PC-3 (cell line): ENCODE data around the gene ALOX12B. TPM values are rescaled to one million over a fixed set of nuclear protein-coding genes. Genes with fewer than 3 reads are reported as not detected.

ENCODE experiments used
- ATAC-seq: fragments of 200-7000 bp; cut with Tn5 transposase; 2 replicates; pipeline ENCODE4 v1.9.1; 2020; ENCODE audit warnings: mild to moderate bottlenecking, moderate library complexity
- BruUV-seq: library from RNA; stranded (reverse); fragments of 400-500 nt; replicated peaks from 2 replicates; lab custom pipeline; 2021; lab: Mats Ljungman, UMichigan
- CTCF ChIA-PET: fragments of 300-600 bp; sonication (Branson Sonifier 250); formaldehyde crosslinking; loops from one replicate; lab custom pipeline; 2022; ENCODE audit warnings: antibody characterized with exemption; lab: Charles Lee
- POLR2A ChIA-PET: fragments of 300-600 bp; sonication (Branson Sonifier 250); formaldehyde crosslinking; loops from one replicate; lab custom pipeline; 2022; ENCODE audit warnings: antibody characterized with exemption; ENCODE audit not compliant: unreplicated experiment; lab: Charles Lee
- DNase-seq: peaks from one replicate; pipeline ENCODE4 v3.0.0-alpha.2; 2015
- H2AFZ ChIP-seq: fragments of 300-600 bp; sonication (generic); 2 replicates; pipeline ENCODE4 v1.6.0; 2016; ENCODE audit warnings: antibody characterized with exemption, low read length
- H3F3A ChIP-seq: fragments of 300-600 bp; sonication (generic); one replicate; pipeline ENCODE4 v1.6.0; 2017; ENCODE audit warnings: antibody characterized with exemption, low read length, control low read depth, mild to moderate bottlenecking; ENCODE audit not compliant: unreplicated experiment
- H3K27ac ChIP-seq: fragments of 300-600 bp; sonication (generic); 2 replicates; pipeline ENCODE4 v1.5.1; 2016; ENCODE audit warnings: mild to moderate bottlenecking, low read length
- H3K27me3 ChIP-seq: fragments of 300-600 bp; sonication (generic); 2 replicates; pipeline ENCODE4 v1.6.1; 2016; ENCODE audit warnings: low read length, mixed read lengths
- H3K36me3 ChIP-seq: fragments of 300-600 bp; sonication (generic); 2 replicates; pipeline ENCODE4 v1.6.1; 2016; ENCODE audit warnings: low read depth, mixed run types, low read length, mixed read lengths
- H3K4me1 ChIP-seq: fragments of 300-600 bp; sonication (generic); 2 replicates; pipeline ENCODE4 v1.5.1; 2016; ENCODE audit warnings: low read length; ENCODE audit not compliant: insufficient read depth
- H3K4me2 ChIP-seq: fragments of 300-600 bp; sonication (generic); 2 replicates; pipeline ENCODE4 v1.6.0; 2016; ENCODE audit warnings: low read length
- H3K4me3 ChIP-seq: fragments of 300-600 bp; sonication (generic); 2 replicates; pipeline ENCODE4 v1.5.1; 2016; ENCODE audit warnings: mild to moderate bottlenecking, low read length, mixed read lengths
- H3K79me2 ChIP-seq: fragments of 300-600 bp; sonication (generic); 2 replicates; pipeline ENCODE4 v1.6.1; 2017; ENCODE audit warnings: low read length, mixed read lengths
- H3K9ac ChIP-seq: fragments of 300-600 bp; sonication (generic); 2 replicates; pipeline ENCODE4 v1.6.0; 2016; ENCODE audit warnings: mild to moderate bottlenecking, low read length
- H3K9me2 ChIP-seq: fragments of 300-600 bp; sonication (generic); replicated peaks from 2 replicates; pipeline ENCODE4 v1.6.1; 2016; ENCODE audit warnings: mixed run types, low read length, mixed read lengths
- H3K9me3 ChIP-seq: fragments of 300-600 bp; sonication (generic); 2 replicates; pipeline ENCODE4 v1.6.1; 2016; ENCODE audit warnings: low read length, mixed read lengths
- H4K20me1 ChIP-seq: fragments of 300-600 bp; sonication (generic); 2 replicates; pipeline ENCODE4 v1.6.1; 2016; ENCODE audit warnings: low read length, mixed read lengths
- CTCF ChIP-seq: fragments of 300-600 bp; sonication (generic); conservative IDR thresholded peaks from 2 replicates; pipeline ENCODE4 v1.5.1; 2017; ENCODE audit warnings: antibody characterized with exemption, low read depth, mild to moderate bottlenecking, low read length
- EZH2 ChIP-seq: fragments of 300-600 bp; sonication (generic); IDR thresholded peaks from one replicate; pipeline ENCODE4 v1.6.1; 2017; ENCODE audit warnings: antibody characterized with exemption, mild to moderate bottlenecking, low read length; ENCODE audit not compliant: unreplicated experiment
- EZH2phosphoT487 ChIP-seq: fragments of 300-600 bp; sonication (generic); IDR thresholded peaks from 2 replicates; pipeline ENCODE4 v1.6.1; 2018; ENCODE audit warnings: mild to moderate bottlenecking, antibody characterized with exemption, low read length, borderline replicate concordance
- intact Hi-C: fragments of 100-400 bp; cut with micrococcal nuclease; formaldehyde crosslinking; loops from 2 replicates; pipeline ENCODE4 v1.9.0; 2023
- total RNA-seq: library from RNA; depleted of rRNA; stranded (reverse); fragments of >200 nt; gene quantifications from 2 replicates; pipeline ENCODE4 v1.2.3, GENCODE V29; 2014

Gene ALOX12B
- total RNA-seq, 1 experiment from 2014 or later: 0.55 TPM

DNA sequence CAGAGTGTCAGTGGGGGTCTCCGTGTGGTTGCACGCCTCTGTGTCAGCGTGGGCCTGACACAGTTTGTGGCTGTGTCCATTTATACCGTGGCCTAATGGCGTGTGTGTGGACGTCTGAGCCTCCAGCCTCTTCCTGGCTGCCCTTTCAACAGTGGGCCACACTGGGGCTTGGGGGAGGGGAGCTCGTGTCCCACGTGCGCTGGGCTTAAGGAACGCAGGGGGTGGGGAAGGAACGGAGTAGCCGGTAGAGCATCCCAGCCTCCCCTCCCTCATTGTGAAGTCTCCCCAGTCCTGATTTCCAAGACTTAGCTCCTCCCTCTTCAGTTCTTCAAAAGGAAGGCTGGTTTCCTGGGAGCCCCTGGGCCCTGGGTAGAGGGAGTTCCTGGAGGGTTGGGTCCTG is 45.9 kb upstream of the ALOX12B start:
- intact Hi-C loops: no loop called here

DNA sequence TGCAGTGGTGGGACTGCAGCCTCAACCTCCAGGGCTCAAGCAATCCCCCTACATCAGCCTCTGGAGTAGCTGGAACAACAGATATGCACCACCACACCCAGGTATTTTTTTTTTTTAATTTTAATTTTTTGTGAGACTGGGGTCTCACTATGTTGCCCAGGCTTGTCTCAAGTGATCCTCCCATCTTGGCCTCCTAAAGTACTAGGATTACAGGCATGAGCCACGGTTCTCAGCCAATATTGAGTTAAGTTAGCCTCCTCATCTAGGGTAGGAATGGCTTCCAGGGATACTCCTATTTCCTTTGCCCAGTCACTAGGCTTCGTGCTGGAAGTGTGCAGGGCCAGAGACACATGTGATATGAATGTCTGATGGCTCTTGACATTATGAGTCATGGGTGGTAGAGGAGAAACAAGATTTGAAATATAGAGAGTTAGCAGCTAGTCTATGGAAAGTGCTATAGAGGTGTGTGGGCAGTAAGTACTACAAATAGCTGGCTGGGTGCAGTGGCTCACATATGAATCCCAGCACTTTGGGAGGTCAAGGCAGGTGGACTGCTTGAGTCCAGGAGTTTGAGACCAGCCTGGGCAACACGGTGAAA is 44.4 kb upstream of the ALOX12B start:
- CTCF ChIA-PET: no interaction called here
- Histone ChIP-seq H3F3A (peaks cover 4% of the 10 kb centered on the region), H3K4me1 (0 out of 2 replicates have a peak, but pooled peaks cover 4% of the 10 kb centered on the region), H3K79me2 (no peaks in the 10 kb centered on the region), H3K4me2 (no peak overlapping the region), H3K9me3 (no peaks in the 10 kb centered on the region), H3K4me3 (no peak overlapping the region), H3K36me3 (no peaks in the 10 kb centered on the region), H4K20me1 (no peaks in the 10 kb centered on the region), H3K27ac (no peak overlapping the region), H2AFZ (no peak overlapping the region), H3K27me3 (no peaks in the 10 kb centered on the region), H3K9me2 (no peaks in the 10 kb centered on the region), H3K9ac (no peak overlapping the region)
- peak; percentile 37 for DNase-seq
- TF ChIP-seq EZH2phosphoT487: no peak
- no peak for TF ChIP-seq CTCF
- TF ChIP-seq EZH2: no peak
- POLR2A ChIA-PET: no interaction called here
- BruUV-seq: no TSS peak
- 0 out of 2 replicates have a peak, but pooled peaks have one; percentile 37 for ATAC-seq
- intact Hi-C loops: no loop called here

More for the DNA sequence above, 45.9 kb upstream of the ALOX12B start:
- ChIA-PET POLR2A (no interaction called here), CTCF (no interaction called here)
- H3K79me2 ChIP-seq: no peaks in the 10 kb centered on the region
- no peak overlapping the region for H3K4me3 ChIP-seq
- no peaks in the 10 kb centered on the region for H3K9me3 ChIP-seq
- TF ChIP-seq EZH2phosphoT487 (no peak), EZH2 (no peak), CTCF (no peak)
- H4K20me1 ChIP-seq: no peaks in the 10 kb centered on the region
- no TSS peak for BruUV-seq
- H3F3A ChIP-seq: no peaks in the 10 kb centered on the region
- no peaks in the 10 kb centered on the region for H3K36me3 ChIP-seq
- no peaks in the 10 kb centered on the region for H3K9me2 ChIP-seq
- DNase-seq (no peak), ATAC-seq (no peak)
- no peak overlapping the region for H3K9ac ChIP-seq
- H3K27me3 ChIP-seq: no peaks in the 10 kb centered on the region
- peaks cover 6% of the 10 kb centered on the region for H3K4me1 ChIP-seq
- no peak overlapping the region for H2AFZ ChIP-seq
- H3K27ac ChIP-seq: no peak overlapping the region
- H3K4me2 ChIP-seq: no peak overlapping the region

DNA sequence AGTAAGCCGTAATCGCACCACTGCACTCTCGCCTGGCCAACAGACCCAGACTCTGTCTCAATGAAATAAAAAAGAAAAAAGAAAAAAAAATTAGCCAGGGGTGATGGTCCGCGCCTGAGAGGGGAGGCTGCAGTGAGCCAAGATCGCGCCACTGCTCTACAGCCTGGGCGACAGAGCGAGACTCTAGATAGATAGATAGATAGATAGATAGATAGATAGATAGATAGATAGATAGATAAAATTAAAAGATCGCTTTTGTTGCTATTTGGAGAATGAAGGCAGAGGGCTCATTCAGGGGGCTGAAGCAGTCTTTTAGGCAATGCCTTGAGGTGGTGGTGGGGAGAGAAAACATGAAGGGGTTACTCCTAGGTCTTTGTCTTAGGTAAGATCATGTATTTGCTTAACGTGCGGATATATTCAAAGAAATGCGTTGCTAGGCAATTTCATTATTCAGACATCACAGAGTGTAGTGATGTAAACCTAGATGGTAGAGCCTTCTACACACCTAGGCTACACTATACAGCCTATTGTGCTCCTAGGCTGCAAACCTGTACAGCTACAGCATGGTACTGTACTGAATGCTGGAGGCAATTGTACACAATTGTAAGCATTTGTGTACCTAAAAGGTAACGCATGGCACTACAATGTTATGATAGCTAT is 40.7 kb upstream of the ALOX12B start:
- H3K79me2 ChIP-seq: no peaks in the 10 kb centered on the region
- DNase-seq (no peak), ATAC-seq (no peak)
- ChIA-PET POLR2A (no interaction called here), CTCF (no interaction called here)
- intact Hi-C loops: no loop called here
- no peak overlapping the region for H3K9ac ChIP-seq
- TF ChIP-seq CTCF (no peak), EZH2phosphoT487 (no peak)
- H3K4me2 ChIP-seq: no peak overlapping the region
- H3K4me3 ChIP-seq: no peak overlapping the region
- H4K20me1 ChIP-seq: no peaks in the 10 kb centered on the region
- H3K27ac ChIP-seq: no peak overlapping the region
- no TSS peak for BruUV-seq
- no peaks in the 10 kb centered on the region for H3K27me3 ChIP-seq
- no peaks in the 10 kb centered on the region for H3K36me3 ChIP-seq
- peaks cover 7% of the 10 kb centered on the region; the same call in 1 of the 2 replicates for H3K4me1 ChIP-seq
- H3K9me3 ChIP-seq: no peaks in the 10 kb centered on the region
- H2AFZ ChIP-seq: no peak overlapping the region
- H3K9me2 ChIP-seq: no peaks in the 10 kb centered on the region
- peaks cover 4% of the 10 kb centered on the region for H3F3A ChIP-seq
